ENCODE data around the gene BRI3BP.
A peak's percentile ranks its signal among the peaks of the same experiment; 100 is the strongest.

Gene BRI3BP

DNA sequence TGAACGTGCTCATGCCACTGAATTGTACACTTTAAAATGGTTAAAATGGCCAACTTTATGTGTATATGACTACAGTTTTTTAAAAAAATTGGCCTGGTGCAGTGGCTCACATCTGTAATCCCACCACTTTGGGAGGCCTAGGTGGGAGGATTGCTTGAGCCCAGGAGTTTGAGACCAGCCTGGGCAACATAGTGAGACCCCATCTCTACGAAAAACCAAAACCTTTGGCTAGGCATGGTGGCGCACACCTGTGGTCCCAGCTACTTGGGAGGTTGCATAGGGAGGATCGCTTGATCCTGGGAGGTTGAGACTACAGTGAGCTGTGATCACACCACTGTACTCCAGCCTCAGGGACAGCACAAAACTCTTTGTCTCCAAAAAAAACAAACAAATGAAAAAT, 5.3 kb downstream of the BRI3BP start:
- H3K9me3 Mint-ChIP-seq, result peaks cover 4% of the 10 kb centered on the region
- H3K27me3 Mint-ChIP-seq (ENCODE audit: low read depth, poor library complexity), result peaks cover 4% of the 10 kb centered on the region
- TF ChIP-seq, protein P1, sequence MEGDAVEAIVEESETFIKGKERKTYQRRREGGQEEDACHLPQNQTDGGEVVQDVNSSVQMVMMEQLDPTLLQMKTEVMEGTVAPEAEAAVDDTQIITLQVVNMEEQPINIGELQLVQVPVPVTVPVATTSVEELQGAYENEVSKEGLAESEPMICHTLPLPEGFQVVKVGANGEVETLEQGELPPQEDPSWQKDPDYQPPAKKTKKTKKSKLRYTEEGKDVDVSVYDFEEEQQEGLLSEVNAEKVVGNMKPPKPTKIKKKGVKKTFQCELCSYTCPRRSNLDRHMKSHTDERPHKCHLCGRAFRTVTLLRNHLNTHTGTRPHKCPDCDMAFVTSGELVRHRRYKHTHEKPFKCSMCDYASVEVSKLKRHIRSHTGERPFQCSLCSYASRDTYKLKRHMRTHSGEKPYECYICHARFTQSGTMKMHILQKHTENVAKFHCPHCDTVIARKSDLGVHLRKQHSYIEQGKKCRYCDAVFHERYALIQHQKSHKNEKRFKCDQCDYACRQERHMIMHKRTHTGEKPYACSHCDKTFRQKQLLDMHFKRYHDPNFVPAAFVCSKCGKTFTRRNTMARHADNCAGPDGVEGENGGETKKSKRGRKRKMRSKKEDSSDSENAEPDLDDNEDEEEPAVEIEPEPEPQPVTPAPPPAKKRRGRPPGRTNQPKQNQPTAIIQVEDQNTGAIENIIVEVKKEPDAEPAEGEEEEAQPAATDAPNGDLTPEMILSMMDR (IDR thresholded peaks at IDR 0.05), result no peak
- peaks cover 31% of the 10 kb centered on the region for H3K36me3 Mint-ChIP-seq (ENCODE audit: low read depth)
- H3K27ac Mint-ChIP-seq, result no peak overlapping the region
- peaks cover 14% of the 10 kb centered on the region for H3K4me1 Mint-ChIP-seq
- H3K4me3 Mint-ChIP-seq, result no peak overlapping the region
- DNase-seq, result no peak

DNA sequence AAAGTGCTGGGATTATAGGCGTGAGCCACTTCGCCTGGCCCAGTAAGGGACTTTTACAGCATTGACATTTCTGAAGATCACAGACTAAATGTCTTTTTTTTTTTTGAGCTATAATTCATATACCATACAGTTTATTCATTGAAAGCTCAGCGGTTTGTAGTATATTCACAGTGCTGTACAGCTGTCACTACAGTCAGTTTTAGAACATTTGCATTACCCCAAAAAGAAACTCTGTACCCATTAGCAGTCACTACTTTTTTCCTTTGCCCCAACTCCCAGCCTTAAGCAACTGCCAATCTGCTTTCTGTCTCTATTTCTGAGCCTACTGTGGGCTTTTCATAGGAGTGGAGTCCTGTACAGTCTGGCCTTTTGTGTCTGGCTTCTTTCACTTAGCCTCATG, 8.2 kb downstream of the BRI3BP start:
- H3K36me3 Mint-ChIP-seq (ENCODE audit: low read depth), result peaks cover 35% of the 10 kb centered on the region
- DNase-seq, result no peak
- TF ChIP-seq, protein P1 (IDR thresholded peaks at IDR 0.05), result no peak
- no peak overlapping the region for H3K4me3 Mint-ChIP-seq
- H3K4me1 Mint-ChIP-seq, result peaks cover 13% of the 10 kb centered on the region
- H3K9me3 Mint-ChIP-seq, result peaks cover 4% of the 10 kb centered on the region
- peak overlapping the region; percentile 68 for H3K27ac Mint-ChIP-seq
- no peaks in the 10 kb centered on the region for H3K27me3 Mint-ChIP-seq (ENCODE audit: low read depth, poor library complexity)

DNA sequence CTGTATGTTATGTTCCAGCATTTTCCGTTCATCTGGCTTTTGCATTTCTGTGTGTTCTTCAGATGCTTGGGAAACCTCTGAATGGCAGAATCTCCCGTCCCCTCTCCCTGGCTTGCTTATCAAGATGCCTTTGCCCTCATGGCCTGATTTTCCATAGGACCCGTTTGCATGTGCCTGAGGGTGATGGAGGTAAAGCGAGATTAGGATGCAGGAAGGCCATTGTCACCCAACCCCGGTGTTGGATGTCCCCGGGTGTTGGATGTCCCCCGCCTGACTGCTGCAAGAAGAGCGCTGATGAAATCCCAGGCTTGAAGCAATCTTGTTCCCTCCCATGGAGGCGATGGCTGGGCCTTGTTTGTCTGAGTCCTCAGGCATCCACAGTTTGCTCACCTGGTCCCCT, 9.6 kb downstream of the BRI3BP start:
- Mint-ChIP-seq H3K27ac (no peak overlapping the region), H3K4me1 (peaks cover 13% of the 10 kb centered on the region), H3K4me3 (no peak overlapping the region), H3K36me3 (ENCODE audit: low read depth) (peaks cover 39% of the 10 kb centered on the region), H3K9me3 (peaks cover 4% of the 10 kb centered on the region), H3K27me3 (ENCODE audit: low read depth, poor library complexity) (no peaks in the 10 kb centered on the region)
- TF ChIP-seq, protein P1 (IDR thresholded peaks at IDR 0.05), result no peak
- DNase-seq, result no peak

DNA sequence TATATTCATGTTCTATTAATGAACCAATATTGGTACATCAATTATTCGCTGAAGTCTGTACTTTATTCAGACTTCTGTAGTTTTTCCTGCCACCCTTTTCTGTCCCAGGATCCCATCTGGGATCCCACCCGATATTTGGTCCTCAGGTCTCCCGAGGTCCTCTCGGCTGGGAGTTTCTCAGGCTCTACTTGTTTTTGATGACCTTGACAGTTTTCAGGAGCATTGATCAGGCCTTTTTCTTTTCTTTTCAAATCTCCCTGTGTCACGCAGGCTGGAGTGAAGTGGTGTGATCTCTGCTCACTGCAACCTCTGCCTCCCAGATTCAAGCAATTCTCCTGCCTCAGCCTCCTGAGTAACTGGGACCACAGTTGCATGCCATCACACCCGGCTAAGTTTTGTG, 11.2 kb downstream of the BRI3BP start:
- no peak overlapping the region for H3K27ac Mint-ChIP-seq
- H3K4me1 Mint-ChIP-seq, result peaks cover 13% of the 10 kb centered on the region
- TF ChIP-seq, protein P1 (IDR thresholded peaks at IDR 0.05), result no peak
- no peak for DNase-seq
- no peak overlapping the region for H3K4me3 Mint-ChIP-seq
- no peaks in the 10 kb centered on the region for H3K27me3 Mint-ChIP-seq (ENCODE audit: low read depth, poor library complexity)
- H3K36me3 Mint-ChIP-seq (ENCODE audit: low read depth), result peaks cover 36% of the 10 kb centered on the region
- no peaks in the 10 kb centered on the region for H3K9me3 Mint-ChIP-seq

DNA sequence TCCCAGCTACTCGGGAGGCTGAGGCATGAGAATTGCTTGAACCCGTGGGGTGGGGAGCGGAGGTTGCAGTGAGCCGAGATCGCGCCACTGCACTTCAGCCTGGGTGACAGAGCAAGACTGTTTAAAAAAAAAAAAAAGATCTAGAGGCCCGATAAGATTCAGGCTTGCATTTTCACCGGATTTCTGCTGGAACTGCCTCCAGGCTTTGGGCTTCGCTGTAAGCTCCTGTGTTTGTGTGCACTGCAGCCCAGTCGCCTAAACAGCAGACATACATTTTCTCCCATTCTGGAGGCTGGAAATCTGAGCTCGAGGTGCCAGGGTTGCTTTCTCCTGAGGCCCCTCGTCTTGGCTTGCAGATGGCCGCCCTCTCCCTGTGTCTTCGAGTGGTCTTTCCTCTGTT, 12.2 kb downstream of the BRI3BP start:
- TF ChIP-seq, protein P1 (IDR thresholded peaks at IDR 0.05), result no peak
- H3K4me1 Mint-ChIP-seq, result peaks cover 13% of the 10 kb centered on the region
- no peak for DNase-seq
- peaks cover 32% of the 10 kb centered on the region for H3K36me3 Mint-ChIP-seq (ENCODE audit: low read depth)
- no peak overlapping the region for H3K4me3 Mint-ChIP-seq
- H3K27me3 Mint-ChIP-seq (ENCODE audit: low read depth, poor library complexity), result no peaks in the 10 kb centered on the region
- H3K9me3 Mint-ChIP-seq, result no peaks in the 10 kb centered on the region
- peak overlapping the region; percentile 93 for H3K27ac Mint-ChIP-seq

DNA sequence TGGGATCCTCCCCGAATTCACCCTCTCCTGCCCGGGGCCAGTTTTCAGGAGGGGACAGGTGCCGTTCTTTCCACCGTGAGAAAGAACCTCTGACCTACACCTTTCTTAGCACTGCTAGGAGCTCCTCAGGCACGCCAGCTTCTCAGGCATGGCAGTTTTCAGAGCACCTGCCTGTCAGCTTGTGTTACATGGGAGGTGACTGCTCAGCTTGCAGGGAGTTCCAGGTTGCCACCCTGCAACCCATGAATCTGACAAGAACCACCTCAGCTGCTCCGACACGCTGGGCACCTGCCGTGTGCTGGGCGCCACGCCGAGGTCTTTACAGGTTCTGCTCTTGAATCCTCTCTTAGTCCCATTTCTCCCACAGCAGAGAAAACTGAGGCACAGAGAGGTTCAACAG, 12.9 kb downstream of the BRI3BP start:
- H3K4me1 Mint-ChIP-seq, result peaks cover 13% of the 10 kb centered on the region
- H3K9me3 Mint-ChIP-seq, result no peaks in the 10 kb centered on the region

More for the DNA sequence above, 12.9 kb downstream of the BRI3BP start:
- TF ChIP-seq, protein P1 (IDR thresholded peaks at IDR 0.05), result no peak
- no peak overlapping the region for H3K27ac Mint-ChIP-seq
- peaks cover 31% of the 10 kb centered on the region for H3K36me3 Mint-ChIP-seq (ENCODE audit: low read depth)
- DNase-seq, result no peak
- H3K27me3 Mint-ChIP-seq (ENCODE audit: low read depth, poor library complexity), result no peaks in the 10 kb centered on the region
- H3K4me3 Mint-ChIP-seq, result no peak overlapping the region

Measured in nephron progenitor cell (in vitro differentiated cells).